ENCODE measurements around the gene ITGB3BP.

DNA sequence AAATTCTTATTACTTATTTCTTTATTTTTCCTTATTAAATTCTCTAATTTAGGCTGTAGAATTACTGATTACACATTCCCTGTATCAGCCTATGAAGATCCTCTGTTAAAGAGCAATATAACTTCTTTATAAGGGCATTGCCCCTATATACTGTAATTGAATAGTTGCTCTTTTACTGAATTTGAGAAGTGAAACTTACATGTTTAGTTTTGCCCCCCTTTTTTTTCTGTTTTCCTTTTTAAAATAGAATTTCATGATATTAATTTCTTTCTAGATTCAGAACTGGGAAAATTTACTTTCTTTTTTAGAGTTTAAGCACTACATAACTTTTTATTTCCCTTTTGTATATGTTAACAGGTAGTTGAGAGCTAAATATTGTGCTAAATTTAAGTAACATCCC is 40.7 kb upstream of the ITGB3BP start:
- TF ChIP-seq CTCF (IDR thresholded peaks at IDR 0.05; ENCODE audit: insufficient read depth, low read length, poor library complexity, severe bottlenecking) (no peak), EZH2phosphoT487 (conservative IDR thresholded peaks at IDR 0.05; ENCODE audit: low read length) (no peak)
